Left ventricle myocardium inferior (tissue), 1 donor: ENCODE results near the gene DBH. TPM values are rescaled to one million over a fixed set of nuclear protein-coding genes. Genes with fewer than 3 reads are reported as not detected.

Experiments used
- DNase-seq: peaks from one replicate; pipeline ENCODE4 v3.0.0-alpha.2; 2020
- H3K27ac ChIP-seq: fragments of 200-600 bp; replicated peaks from 2 replicates; pipeline ENCODE4 v1.8.0; 2021
- H3K27me3 ChIP-seq: fragments of 200-600 bp; 2 replicates; pipeline ENCODE4 v1.8.0; 2021; ENCODE audit warnings: low read depth
- H3K36me3 ChIP-seq: fragments of 200-600 bp; 2 replicates; pipeline ENCODE4 v1.8.0; 2021
- H3K4me1 ChIP-seq: fragments of 200-600 bp; 2 replicates; pipeline ENCODE4 v1.8.0; 2021
- H3K4me3 ChIP-seq: fragments of 200-600 bp; 2 replicates; pipeline ENCODE4 v1.8.0; 2021; ENCODE audit warnings: mild to moderate bottlenecking, moderate library complexity
- H3K9me3 ChIP-seq: fragments of 200-600 bp; replicated peaks from 2 replicates; pipeline ENCODE4 v1.8.0; 2021
- CTCF ChIP-seq: fragments of 200-600 bp; IDR thresholded peaks from 2 replicates; pipeline ENCODE4 v1.8.0; 2021; ENCODE audit warnings: antibody characterized with exemption, mild to moderate bottlenecking, borderline replicate concordance
- intact Hi-C: fragments of 100-400 bp; cut with micrococcal nuclease; formaldehyde crosslinking; loops from one replicate; pipeline ENCODE4 v1.11.0; 2022
- total RNA-seq: library from RNA; stranded (reverse); fragmentation: NEBNext Ultra II Directional; extraction: Animal tissue kit (Norgen Biotek cat#: 25700); gene quantifications from one replicate; pipeline ENCODE4 v1.2.1, GENCODE V29; 2021
- donor health status: DM: no; HTN: yes; CAD: no; lungs with severe emphysema.

DBH gene
- total RNA-seq, 1 donor from 2014 or later, result not detected

GRCh38 chr9:133641396-133641655 lies 5.2 kb downstream of the DBH start:
- H3K4me1 ChIP-seq, result no peaks in the 10 kb centered on the region
- no peak overlapping the region for H3K27ac ChIP-seq
- peaks cover 61% of the 10 kb centered on the region for H3K27me3 ChIP-seq
- no peaks in the 10 kb centered on the region for H3K9me3 ChIP-seq
- no peak overlapping the region for H3K4me3 ChIP-seq
- H3K36me3 ChIP-seq, result no peaks in the 10 kb centered on the region
- TF ChIP-seq CTCF, result no peak
- intact Hi-C loops, result no loop called here
- no peak for DNase-seq

- H3K27ac ChIP-seq, result no peak overlapping the region
- H3K4me3 ChIP-seq, result no peak overlapping the region
- H3K36me3 ChIP-seq, result no peaks in the 10 kb centered on the region
- no peaks in the 10 kb centered on the region for H3K9me3 ChIP-seq
- no peak for DNase-seq
- no peaks in the 10 kb centered on the region for H3K4me1 ChIP-seq
- intact Hi-C loops, result no loop called here
- no peak for TF ChIP-seq CTCF
- H3K27me3 ChIP-seq, result peaks cover 61% of the 10 kb centered on the region
Observed at GRCh38 chr9:133641861-133642595, 5.9 kb downstream of the DBH start.

GRCh38 chr9:133642708-133643361 lies 6.7 kb downstream of the DBH start:
- no peak for TF ChIP-seq CTCF
- DNase-seq, result no peak
- H3K4me3 ChIP-seq, result no peak overlapping the region
- intact Hi-C loops, result no loop called here
- H3K27me3 ChIP-seq, result peaks cover 61% of the 10 kb centered on the region
- H3K27ac ChIP-seq, result no peak overlapping the region
- H3K4me1 ChIP-seq, result no peaks in the 10 kb centered on the region
- H3K36me3 ChIP-seq, result no peaks in the 10 kb centered on the region
- H3K9me3 ChIP-seq, result no peaks in the 10 kb centered on the region

GRCh38 chr9:133643362-133643755 lies 7.2 kb downstream of the DBH start:
- H3K9me3 ChIP-seq, result no peaks in the 10 kb centered on the region
- no peak for TF ChIP-seq CTCF
- no peak overlapping the region for H3K27ac ChIP-seq
- H3K4me1 ChIP-seq, result no peaks in the 10 kb centered on the region
- H3K4me3 ChIP-seq, result no peak overlapping the region
- DNase-seq, result no peak
- H3K36me3 ChIP-seq, result no peaks in the 10 kb centered on the region
- intact Hi-C loops, result no loop called here
- H3K27me3 ChIP-seq, result peaks cover 61% of the 10 kb centered on the region

GRCh38 chr9:133643978-133644760 lies 8.0 kb downstream of the DBH start:
- no peaks in the 10 kb centered on the region for H3K9me3 ChIP-seq
- no peak for DNase-seq
- H3K4me1 ChIP-seq, result no peaks in the 10 kb centered on the region
- no peak overlapping the region for H3K27ac ChIP-seq
- no peak for TF ChIP-seq CTCF
- no peak overlapping the region for H3K4me3 ChIP-seq
- intact Hi-C loops, result no loop called here
- no peaks in the 10 kb centered on the region for H3K36me3 ChIP-seq
- peaks cover 63% of the 10 kb centered on the region for H3K27me3 ChIP-seq
